GM21526 (cell line): ENCODE measurements around the gene CDK13.

Experiments
- ATAC-seq: cut with Tn5 transposase; IDR thresholded peaks from one replicate; pipeline ENCODE4 v1.9.1; 2021; ENCODE audit warnings: moderate library complexity; ENCODE audit not compliant: unreplicated experiment, low FRiP score

Gene CDK13

GRCh38 chr7:39948956-39949928 is 814 bp upstream of the CDK13 start:
- peak; percentile 70 for ATAC-seq

- ATAC-seq = peak; percentile 0
Measured at GRCh38 chr7:39950473-39951225, 593 bp downstream of the CDK13 start.

- peak; percentile 29 for ATAC-seq
Measured at GRCh38 chr7:39951226-39952194, 1.5 kb downstream of the CDK13 start.

GRCh38 chr7:39952374-39952773 is 2.3 kb downstream of the CDK13 start:
- ATAC-seq = no peak

GRCh38 chr7:39952803-39953202 is 2.7 kb downstream of the CDK13 start:
- ATAC-seq = no peak

- no peak for ATAC-seq
Measured at GRCh38 chr7:39954694-39955093, 4.6 kb downstream of the CDK13 start.

- no peak for ATAC-seq
Measured at GRCh38 chr7:39958038-39958437, 8.0 kb downstream of the CDK13 start.

- ATAC-seq = no peak
Measured at GRCh38 chr7:39967406-39968161, 17.5 kb downstream of the CDK13 start.

GRCh38 chr7:39969431-39969830 is 19.4 kb downstream of the CDK13 start:
- no peak for ATAC-seq

GRCh38 chr7:39971924-39972323 is 21.9 kb downstream of the CDK13 start:
- peak; percentile 50 for ATAC-seq

- ATAC-seq = no peak
Measured at GRCh38 chr7:39973801-39974200, 23.7 kb downstream of the CDK13 start.

GRCh38 chr7:39978230-39978934 is 28.3 kb downstream of the CDK13 start:
- no peak for ATAC-seq

GRCh38 chr7:39979406-39980073 is 29.5 kb downstream of the CDK13 start:
- ATAC-seq = no peak

GRCh38 chr7:39985398-39985918 is 35.4 kb downstream of the CDK13 start:
- ATAC-seq = no peak

- no peak for ATAC-seq
Measured at GRCh38 chr7:39987641-39988347, 37.7 kb downstream of the CDK13 start.

GRCh38 chr7:40000734-40001315 is 50.8 kb downstream of the CDK13 start:
- ATAC-seq = no peak

- no peak for ATAC-seq
Measured at GRCh38 chr7:40001649-40002048, 51.6 kb downstream of the CDK13 start.
